GM21515 (cell line): ENCODE measurements around the gene KCNMA1.

ENCODE experiments used
- ATAC-seq: cut with Tn5 transposase; IDR thresholded peaks from one replicate; pipeline ENCODE4 v1.9.1; 2021; ENCODE audit not compliant: unreplicated experiment

The KCNMA1 gene

DNA sequence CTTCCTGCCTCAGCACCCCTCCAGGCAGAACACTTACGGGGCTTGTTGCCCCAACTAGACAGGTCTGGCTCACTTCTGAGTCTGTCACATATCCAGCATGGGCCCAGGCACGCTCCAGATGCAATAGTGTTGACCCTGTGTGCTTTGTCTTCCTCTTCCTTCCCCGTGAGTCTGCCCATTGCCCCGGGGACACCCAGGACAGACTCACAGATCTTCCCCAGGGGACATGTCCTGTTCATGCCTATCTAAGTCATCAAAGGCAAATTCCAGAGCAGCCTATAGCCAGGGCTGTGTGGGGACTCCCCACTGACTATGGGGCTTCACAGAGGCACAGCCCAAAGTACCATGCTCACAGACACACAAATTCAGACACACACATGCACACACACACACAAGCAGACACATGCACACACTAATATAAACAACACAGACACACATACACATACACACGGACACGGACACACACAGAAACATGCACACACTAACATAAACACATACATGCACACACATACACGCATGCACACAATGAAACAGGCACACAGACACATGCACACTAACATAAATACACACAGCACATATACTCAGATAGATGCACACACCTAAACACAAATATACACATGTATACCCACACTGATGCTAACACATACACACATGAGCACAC is 175.8 kb downstream of the KCNMA1 start:
- ATAC-seq: no peak

DNA sequence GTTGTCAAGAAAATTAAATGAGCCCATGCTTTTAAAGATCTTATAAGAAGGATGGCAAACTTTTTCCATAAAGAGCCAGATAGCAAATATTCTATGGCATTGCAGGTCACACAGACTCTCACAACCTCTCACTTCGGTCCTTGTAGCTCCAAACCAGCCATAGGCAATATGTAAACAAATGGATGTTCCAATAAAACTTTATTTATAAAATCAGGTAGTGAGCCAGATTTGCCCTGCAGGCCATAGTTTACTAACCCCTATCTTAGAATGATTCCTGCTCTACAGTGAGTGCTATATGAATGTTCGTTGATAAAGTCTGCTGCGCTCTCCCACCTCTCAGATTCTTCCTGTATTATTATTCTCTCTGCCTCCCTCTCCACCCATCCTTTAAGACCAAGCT is 177.7 kb downstream of the KCNMA1 start:
- ATAC-seq: no peak

DNA sequence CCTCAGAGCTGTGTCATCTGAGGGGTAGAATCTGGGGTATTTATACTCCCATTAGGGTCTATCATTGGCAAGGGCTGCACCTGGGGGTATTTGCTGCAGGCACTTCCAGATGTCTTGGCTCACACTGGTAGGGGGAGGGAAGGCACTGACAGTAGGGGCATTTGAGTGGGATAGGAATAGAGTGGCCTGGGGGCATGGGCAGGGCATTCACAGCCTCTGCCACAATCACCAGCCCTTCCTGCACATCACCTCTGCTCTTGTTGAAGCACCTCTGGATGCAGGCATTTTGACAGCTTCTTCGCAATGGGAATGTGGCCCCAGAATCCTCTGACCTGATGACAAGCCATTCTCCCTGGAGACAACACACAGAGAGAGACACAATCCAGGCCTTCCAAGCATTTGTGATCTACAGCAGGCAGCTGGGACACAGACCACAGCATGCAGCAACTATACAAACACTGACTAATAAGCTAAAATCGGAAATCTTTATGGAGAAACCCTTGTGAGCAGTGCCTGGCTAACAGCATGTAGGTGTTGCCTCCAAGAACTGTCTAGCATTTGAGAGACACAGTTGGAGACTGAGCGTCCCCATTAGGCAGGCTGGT is 178.5 kb downstream of the KCNMA1 start:
- ATAC-seq: no peak

DNA sequence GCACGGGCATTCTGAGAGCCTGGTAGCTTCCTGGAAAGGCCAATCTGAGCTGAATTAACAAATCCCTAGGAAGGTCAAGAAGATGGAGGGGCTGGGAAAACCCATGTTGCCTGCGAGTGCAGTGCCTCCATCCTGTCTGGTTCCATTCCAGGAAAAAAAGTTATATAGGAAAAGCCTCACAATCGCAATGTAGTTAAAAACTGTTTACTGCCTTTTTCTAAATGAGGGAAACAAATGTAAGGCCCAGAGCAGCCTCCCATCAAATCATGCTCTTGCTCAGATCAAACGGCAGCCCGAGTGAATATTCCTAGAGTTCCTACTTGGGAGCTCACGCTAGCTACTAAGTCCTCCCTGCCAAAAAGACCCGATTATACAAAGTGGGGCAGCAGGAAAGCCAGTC is 179.9 kb downstream of the KCNMA1 start:
- ATAC-seq: no peak

DNA sequence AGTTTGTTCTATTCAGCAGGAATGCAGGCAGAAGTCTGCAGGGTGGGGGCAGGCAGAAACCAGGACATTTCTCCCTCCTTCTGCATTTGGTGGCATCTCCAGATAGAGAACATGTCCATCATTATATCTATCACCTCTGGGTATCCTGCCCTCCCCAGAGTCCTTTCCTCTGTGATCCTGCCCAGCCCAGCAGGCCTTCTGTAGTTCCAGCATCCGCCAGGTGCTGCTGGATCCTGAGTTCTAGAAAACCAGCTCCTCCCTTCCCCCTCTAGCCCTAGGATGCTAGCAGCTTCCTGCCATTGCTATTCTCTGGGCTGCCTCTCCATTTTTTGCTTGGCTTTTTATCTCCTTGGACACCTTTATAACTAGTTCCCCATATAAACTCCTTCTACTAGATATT is 180.3 kb downstream of the KCNMA1 start:
- no peak for ATAC-seq

DNA sequence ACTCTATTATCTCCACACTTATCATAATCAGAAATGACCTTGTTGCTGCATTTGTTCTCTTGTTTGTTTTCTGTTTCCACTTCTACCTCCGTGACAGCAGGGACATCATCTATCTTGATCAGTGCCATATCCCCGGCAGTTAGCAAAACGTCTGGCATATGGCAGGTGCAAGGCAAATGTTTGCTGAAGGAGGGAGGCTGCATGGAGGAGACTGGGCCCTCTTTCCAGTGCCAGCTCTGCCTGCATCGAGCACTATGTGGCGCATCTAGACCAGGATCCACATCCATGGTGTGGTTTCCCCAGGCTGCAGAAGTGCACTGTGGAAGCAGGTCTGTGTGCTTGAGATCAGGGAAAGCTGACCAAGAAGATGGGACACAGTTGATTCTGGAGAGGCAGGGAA is 181.2 kb downstream of the KCNMA1 start:
- no peak for ATAC-seq

DNA sequence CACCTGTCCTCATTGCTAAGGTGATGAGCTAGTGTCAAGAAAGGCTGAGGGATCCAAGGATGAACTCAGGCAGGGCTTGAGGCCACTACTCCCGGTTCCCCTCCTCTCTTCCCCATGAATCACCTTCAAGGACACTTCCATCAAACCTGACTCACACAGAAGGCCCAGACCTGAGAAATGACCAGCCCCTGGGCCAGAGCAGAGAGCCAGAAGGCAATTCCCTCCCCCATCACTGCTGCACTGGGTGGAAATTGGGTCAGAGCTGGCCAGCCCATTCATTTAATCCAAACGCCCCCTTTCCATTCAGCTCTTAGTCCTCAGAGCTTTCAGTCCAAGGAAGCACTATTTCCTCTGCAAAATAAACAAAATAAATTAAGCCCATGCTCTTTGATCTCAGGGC is 182.0 kb downstream of the KCNMA1 start:
- ATAC-seq: no peak

DNA sequence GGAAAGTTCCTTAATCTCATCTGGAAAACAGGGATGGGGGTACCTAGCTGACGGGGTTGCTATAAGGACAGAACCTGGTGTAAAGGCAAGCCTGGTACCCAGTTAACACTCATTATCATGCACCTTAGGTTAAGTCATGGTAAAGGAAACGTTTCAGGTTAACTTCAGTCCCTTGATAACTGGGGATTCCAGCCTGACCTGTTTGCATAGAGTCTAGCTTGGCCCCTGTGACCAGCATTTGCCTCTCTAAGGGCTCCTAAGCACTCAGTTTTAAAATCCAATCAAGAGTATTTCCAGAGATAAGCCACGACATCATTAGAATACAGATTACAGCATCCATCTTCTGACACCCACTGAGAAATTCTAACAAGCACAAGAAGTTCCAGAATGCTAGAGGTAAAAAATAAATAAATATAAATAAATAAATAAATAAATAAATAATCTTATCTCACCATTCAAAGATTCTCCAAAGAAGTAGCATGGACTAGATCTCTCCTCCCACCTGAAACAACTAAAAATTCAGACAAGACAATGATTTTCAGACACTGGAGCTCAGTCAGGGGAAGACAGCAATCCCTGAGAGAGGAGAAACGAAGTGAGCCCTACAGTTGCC is 184.6 kb downstream of the KCNMA1 start:
- no peak for ATAC-seq

DNA sequence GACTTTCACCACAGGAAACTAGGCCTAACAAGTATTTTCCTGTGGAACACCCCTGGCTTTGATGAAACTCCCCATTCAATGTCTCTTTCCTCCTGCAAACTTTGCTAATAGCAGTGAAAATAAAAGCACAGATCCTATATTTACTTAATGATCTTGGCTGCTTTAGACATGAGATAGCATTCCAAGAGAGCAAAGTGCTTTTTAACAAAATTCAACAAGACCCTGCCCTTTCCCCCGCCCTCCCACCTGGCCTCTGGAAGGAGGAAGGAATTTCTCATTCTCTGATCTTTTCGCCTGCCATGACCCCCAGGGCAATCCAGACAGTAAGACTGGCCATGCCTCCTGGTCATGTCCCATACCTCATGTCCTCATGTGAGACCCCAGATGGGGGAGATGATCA is 185.7 kb downstream of the KCNMA1 start:
- ATAC-seq: no peak

DNA sequence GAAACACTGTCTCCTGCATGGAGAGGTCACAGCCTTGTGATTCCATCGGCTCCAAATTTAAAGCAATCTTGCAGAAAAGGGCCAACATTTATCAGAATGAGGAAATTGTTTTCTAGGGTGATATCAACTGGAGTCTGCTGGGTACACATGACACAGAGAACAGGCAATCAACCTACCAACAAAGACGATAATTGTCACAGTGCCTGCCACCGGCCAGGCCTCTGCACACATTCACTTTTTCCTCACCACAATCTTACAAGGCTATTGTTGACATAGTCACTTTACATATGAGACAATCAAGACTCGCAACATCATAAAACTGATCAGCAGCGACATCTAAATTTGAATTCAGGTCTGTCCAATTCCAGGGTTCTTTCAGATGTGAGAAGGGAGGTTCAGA is 189.4 kb downstream of the KCNMA1 start:
- no peak for ATAC-seq

DNA sequence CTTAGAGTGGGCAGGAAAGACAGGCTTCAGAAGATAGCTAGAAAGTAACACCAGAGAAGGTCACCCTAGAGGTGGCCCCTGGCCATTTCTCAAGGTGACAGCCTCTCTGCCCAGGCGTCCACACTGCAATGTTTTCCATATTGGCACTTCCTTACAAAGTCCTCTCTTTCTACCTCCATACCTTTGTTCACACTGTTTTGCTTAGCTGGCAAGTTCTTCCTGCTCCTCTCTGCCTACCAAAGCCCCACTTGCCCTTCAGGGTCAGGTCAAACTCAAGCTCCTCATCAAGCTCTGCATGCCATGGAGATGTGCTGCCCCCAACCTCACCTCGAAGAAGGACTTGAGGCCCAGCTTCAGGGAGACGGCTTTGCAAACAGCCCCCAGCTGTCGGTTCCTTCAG is 190.9 kb downstream of the KCNMA1 start:
- no peak for ATAC-seq

DNA sequence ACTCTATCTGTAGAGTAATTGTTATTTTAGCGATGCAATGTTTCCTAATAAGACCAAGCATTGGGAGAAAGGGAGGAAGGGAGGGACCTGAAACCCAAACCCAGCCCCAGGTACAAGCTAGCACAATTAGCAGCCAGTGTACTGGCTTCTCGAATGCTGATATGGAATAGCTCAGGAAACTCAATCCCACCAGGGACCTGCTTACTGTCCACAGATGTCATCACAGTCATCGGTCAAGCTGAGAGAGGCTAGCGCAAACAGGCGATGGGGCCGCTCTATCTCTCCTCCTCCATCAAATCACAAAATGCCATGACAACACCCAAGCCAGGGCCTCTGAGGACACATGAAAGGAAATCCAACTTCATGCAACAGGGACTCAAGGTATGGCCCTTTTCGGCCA is 192.1 kb downstream of the KCNMA1 start:
- no peak for ATAC-seq

DNA sequence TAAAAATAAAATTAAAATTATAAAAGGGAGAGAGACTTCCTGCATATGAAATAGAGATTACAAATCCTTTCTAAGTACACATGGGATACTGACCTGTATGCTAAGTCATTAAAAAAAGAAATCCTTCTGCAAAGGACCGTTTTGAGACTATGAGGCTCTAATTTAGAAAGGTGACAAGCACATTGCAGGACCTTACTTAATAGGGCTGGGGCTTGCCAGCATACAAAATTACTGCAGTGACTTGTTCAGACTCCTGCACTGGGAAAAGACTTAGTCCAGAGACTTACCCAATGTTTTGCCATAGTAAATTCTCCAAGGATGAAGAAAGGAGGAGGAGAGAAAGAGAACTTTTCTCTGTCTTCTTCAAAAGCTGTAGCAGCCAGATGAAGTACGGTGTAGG is 193.6 kb downstream of the KCNMA1 start:
- no peak for ATAC-seq

DNA sequence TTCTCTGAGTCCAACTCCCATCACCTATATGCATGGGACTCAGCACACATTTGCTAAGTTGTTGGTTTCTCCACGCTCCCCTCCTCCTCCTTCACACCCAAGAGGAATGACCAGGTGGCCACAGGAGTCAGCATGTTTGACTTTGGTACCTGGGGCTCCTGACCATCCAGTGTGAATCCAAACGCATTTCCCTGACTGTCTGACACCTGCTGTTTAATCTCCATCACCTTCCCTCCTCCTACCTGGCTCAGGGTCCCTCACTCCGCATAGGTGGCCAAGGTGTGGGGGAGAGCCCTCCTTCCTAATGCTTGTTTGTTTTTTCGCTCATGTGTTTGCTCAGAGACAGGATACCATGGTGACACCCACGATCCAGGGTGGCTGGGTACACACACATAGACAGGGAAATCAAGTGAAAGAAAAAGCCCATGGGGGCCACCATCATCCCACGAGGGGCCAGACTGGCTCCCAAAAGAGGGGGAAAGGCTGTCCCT is 194.9 kb downstream of the KCNMA1 start:
- no peak for ATAC-seq

DNA sequence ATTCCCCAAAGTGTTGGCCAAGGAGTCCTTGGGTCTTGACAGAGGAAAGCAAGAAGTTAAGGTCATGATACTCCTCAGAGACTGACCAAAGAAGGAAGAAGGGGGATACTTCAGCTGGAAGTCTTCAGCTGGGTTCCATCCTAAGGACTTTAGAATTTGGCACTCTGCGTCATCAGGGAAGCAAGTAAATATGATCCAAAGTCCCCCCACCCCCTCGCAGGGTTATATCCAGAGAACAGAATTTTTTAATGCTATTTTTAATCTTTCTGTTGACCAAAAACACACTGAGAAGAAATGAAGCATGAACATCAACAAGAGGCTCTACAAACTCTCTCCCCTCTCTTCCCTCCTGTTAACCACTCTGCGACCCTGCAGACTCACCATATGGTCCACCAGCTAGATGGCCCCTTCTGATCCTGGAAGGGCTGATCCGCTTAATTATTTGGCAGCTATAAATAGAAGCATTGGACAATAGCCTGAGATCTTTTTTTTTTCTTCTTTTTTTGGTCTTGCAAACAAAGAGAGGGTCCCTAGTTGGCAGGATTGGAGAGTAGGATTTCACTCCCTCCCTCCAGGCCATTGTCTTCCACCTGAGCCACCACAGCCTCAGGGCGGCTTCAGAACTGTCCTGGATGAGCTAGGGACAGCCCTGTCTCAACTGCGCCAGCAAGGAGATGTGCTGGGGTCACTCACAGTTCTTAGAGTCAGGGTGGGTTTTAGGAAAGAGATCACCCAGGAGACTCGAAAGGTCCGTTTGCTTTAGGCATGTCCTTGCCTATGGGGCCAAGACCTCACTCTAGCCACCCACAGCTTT is 196.0 kb downstream of the KCNMA1 start:
- no peak for ATAC-seq

DNA sequence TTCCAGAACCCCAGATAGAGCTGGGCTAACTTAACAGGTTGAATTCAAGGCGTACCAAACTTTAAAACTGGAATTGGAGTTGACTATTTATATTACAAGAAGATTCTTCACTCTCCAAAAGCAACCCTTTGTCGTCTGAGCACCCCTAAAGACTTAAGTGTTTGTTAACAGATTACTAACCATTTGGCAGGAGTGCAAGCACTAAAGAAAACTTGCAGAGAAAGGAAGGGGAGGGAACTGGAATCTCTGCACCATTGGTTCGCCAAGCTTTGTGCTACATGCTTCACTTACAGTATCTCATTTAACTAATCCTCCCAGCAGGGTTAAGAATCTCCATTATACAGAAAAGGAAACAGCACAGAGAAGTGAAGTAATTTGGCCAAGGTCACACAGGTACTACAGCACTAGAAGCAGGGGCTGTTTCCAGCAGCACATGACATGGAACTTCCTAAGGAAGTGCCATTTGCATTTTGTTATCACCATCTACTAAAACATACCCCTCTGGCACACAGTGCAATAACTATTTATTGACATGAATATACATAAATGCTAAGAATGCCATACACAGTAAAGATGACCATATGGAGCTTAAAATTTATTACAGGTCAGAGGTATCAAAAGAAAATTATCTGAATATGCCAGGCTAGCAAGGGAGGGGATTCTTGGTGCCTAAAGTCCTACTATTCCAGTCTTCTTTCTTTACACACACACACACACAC is 201.2 kb downstream of the KCNMA1 start:
- ATAC-seq: no peak

DNA sequence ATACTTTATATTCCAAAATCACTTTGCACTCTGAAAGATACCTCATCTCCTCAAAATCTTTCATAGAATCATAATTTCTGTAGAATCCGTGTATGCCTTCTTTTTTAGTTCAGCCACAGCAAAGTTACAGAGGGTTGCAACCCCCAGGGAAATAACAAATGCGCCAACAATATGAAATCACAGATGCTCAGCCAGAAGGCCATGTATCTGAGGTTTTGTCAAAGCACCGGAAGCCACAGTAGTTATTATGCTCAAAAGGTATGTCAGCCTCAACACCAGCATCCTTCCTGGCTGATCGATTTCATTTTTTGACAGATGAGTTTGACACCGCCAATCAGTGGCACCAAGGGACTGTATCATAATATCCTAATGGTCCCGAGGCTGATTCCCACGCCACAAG is 204.1 kb downstream of the KCNMA1 start:
- no peak for ATAC-seq

DNA sequence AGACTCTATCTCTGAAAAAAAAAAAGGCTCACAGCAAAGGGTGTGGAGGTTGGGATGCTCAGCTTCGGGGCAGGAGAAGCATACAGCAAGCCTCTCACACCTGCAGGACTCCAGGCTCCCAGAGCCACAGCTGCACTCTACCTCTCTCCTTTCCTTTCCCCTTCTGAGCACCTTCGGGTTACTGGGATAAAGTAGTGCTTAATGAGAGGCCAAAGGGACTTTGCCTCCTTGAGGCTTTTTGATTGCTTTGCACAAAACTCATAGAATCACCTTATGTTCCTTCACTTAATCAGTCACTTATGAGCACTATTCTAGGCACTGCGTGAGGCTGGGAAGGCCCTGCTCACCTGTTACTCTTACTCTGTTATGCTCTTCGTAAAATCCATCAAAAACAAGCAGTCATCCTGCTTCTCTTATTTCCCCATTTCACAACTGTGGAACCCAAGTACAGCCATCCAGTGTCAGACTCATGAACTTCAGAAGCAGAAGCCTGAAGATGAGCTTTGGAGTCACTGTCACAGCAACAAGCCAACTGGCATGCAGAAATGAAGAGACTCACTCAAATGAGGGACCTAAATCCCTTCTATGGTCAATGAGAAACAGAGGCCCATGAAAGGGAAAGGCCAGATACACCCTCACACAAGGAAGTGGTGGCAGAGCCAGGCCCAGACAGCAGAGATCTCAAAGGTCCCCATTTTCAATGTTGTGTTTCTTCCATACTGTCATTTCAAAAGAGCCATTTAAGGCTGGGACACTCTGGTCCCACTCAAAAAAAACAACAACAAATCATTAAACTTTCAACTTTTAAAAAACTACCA is 205.4 kb downstream of the KCNMA1 start:
- no peak for ATAC-seq

DNA sequence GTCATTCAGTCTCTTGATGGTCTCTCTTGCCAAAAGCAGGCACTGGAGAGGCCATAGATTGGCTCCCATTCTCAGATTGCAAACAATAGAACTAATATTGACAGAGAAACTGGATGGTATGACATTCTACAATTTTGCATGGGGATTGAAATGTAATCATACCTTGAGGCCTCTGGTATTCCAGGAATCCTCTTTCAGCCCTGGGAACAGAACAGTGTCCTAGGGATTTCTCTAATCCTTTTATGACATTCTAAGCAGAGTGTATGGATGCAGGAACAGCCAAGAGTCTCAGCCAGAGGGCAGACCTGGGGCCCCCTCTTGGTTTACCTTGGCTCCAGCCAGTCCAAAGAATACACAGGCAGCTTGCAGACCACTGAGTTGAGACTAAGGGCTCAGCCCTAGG is 206.4 kb downstream of the KCNMA1 start:
- no peak for ATAC-seq

DNA sequence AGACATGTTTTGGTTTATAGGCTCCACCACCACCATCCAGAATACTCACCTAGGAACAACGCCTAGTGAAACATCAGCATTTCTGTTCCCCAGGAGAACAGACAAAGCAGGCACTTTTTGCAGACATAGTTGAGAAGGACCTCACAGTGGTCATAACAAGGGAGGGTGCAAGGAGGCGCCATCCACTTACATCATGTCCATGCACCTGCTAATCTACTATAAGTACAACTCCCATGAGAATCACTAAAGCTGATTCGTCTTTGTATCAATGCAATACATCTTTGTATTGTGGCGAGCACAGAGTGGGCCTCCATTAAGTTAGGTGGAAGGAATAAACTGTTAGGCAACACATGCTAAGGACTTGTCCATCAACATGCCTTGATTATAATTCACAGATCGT is 207.1 kb downstream of the KCNMA1 start:
- ATAC-seq: no peak
